ENCODE data around the gene PDZRN3.

The PDZRN3 gene

DNA sequence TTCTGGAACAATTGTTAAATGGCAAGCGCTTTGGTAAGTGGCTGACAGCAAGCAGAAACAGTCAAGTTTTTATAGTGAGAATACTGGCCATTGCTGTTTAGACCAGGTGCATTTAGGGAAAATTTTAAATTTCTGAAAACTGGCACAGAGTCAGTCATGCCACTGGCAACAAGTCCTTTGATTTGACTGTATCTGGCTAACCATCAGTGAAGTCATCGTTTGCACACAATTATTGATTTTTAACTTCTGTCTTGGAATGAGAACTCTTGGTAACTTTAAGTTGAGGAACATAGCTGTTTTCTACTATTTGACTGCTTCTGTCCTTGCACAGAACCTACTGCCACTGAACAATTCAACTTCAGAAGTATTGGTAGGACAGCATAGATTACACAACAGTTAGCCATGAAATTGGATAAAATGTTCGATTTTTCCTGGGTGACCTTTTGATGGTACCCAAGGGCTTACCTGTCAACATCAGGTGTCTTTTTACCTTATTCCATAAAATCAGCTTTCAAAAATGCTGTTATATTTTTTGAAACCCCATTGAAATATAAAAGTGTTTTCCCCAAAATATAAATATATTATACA is 225.0 kb downstream of the PDZRN3 start:
- no peak overlapping the region for H3K4me3 ChIP-seq (replicated peaks; ENCODE audit: low read depth, low read length)
- DNase-seq (ENCODE audit: extremely low read depth, low read depth), result no peak
- TF ChIP-seq, protein P1, sequence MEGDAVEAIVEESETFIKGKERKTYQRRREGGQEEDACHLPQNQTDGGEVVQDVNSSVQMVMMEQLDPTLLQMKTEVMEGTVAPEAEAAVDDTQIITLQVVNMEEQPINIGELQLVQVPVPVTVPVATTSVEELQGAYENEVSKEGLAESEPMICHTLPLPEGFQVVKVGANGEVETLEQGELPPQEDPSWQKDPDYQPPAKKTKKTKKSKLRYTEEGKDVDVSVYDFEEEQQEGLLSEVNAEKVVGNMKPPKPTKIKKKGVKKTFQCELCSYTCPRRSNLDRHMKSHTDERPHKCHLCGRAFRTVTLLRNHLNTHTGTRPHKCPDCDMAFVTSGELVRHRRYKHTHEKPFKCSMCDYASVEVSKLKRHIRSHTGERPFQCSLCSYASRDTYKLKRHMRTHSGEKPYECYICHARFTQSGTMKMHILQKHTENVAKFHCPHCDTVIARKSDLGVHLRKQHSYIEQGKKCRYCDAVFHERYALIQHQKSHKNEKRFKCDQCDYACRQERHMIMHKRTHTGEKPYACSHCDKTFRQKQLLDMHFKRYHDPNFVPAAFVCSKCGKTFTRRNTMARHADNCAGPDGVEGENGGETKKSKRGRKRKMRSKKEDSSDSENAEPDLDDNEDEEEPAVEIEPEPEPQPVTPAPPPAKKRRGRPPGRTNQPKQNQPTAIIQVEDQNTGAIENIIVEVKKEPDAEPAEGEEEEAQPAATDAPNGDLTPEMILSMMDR (IDR thresholded peaks at IDR 0.05; ENCODE audit: low read depth, low read length, missing control alignments), result no peak

DNA sequence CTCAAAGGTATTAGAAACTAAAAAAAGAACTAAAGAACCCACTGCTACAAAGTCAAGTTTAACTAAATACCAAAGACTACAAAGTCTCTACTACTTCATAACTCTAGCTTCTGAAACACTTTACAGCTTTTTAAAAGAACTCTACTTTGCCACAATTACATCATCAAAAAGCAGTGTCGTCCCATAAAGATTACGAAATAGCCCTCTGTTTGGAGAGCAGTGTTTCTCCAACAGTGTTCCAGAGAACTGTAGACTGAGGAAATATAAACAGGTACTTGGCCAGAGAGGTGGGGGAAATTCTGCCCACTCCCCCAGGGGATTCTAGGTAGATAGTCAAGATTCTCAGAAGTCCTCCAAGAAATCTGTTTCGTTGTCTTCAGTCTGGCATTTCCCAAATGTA is 225.6 kb downstream of the PDZRN3 start:
- no peak overlapping the region for H3K4me3 ChIP-seq (replicated peaks; ENCODE audit: low read depth, low read length)
- TF ChIP-seq, protein P1 (IDR thresholded peaks at IDR 0.05; ENCODE audit: low read depth, low read length, missing control alignments), result no peak
- DNase-seq (ENCODE audit: extremely low read depth, low read depth), result no peak

DNA sequence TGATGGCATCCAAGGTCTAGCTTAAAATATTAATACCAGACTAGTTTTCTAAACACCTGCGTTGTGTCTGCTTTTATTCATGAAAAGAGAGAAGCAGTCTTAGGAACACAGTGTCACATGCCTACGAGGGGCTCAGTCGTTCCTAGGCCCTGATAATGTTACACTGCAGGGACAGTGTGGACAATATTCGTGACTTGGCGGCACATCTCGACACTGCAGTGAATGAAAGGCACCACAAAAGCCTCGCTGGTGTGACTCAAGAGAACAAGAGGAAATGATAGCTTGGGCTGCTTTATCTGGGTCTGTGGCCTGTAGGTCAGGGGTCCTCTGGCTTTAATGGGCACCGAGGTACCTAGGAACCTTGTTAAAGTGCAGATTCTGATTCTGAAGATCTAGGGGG is 226.7 kb downstream of the PDZRN3 start:
- H3K4me3 ChIP-seq (replicated peaks; ENCODE audit: low read depth, low read length), result no peak overlapping the region
- TF ChIP-seq, protein P1 (IDR thresholded peaks at IDR 0.05; ENCODE audit: low read depth, low read length, missing control alignments), result no peak
- DNase-seq (ENCODE audit: extremely low read depth, low read depth), result no peak

DNA sequence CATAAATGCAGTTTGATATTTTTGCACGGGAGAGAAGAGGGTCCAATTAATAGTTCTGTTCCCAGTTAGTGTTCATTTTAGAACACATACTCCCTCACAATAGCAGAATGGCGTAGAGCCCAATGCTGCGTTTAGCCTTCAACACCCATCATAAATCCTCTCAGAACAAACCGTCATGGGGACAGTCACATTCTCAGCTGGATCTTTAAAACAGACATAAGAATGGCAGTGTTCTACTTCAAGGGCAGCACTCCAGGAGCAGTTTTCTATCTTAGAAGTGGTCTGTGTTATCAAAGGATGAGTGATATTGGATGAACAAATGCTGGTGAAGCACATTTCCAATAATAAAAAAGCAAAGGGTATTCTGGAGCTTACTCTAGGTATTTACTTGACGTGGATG is 230.5 kb downstream of the PDZRN3 start:
- no peak for DNase-seq (ENCODE audit: extremely low read depth, low read depth)
- TF ChIP-seq, protein P1 (IDR thresholded peaks at IDR 0.05; ENCODE audit: low read depth, low read length, missing control alignments), result no peak

DNA sequence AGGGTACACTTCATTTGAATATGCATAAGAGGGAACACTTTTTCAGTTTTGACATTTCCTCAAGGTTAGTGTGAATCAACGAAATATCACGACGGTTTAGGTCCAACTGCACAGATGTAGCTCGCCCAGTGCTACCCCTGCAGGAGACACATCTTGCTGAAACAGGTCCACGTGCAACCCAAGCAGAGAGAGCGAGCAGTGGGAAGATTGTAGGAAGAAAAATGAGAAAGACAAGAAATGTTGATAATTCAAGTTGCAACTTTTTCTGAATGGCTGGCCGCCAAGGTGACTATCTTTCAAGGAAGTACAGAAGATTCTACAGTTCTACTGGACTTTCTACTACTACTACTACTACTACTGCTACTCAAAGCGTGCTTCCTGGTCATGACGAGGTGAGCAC is 231.7 kb downstream of the PDZRN3 start:
- no peak for DNase-seq (ENCODE audit: extremely low read depth, low read depth)
- no peak overlapping the region for H3K4me3 ChIP-seq (replicated peaks; ENCODE audit: low read depth, low read length)
- TF ChIP-seq, protein P1 (IDR thresholded peaks at IDR 0.05; ENCODE audit: low read depth, low read length, missing control alignments), result no peak

More for the DNA sequence above, 230.5 kb downstream of the PDZRN3 start:
- no peak overlapping the region for H3K4me3 ChIP-seq (replicated peaks; ENCODE audit: low read depth, low read length)

DNA sequence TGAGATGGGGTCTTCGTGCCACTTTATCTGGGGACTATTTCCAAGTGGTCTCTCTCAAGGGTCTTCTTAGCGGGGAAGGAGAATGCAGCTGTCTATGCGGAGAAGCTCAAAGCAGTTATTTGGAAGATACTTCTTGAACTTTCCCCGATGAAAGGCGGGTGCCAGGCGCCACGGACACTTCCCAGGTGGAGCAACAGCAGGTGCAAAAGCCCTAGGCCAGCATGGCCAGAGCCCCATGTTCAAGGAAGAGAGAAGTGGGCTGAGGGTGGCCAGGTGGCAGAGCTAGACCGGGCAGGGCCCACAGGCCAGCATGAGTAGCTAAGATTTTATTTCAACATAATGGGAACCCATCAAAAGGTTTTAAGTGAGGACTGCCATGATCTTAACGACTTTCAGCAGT is 232.8 kb downstream of the PDZRN3 start:
- no peak for DNase-seq (ENCODE audit: extremely low read depth, low read depth)
- TF ChIP-seq, protein P1 (IDR thresholded peaks at IDR 0.05; ENCODE audit: low read depth, low read length, missing control alignments), result no peak
- H3K4me3 ChIP-seq (replicated peaks; ENCODE audit: low read depth, low read length), result no peak overlapping the region

DNA sequence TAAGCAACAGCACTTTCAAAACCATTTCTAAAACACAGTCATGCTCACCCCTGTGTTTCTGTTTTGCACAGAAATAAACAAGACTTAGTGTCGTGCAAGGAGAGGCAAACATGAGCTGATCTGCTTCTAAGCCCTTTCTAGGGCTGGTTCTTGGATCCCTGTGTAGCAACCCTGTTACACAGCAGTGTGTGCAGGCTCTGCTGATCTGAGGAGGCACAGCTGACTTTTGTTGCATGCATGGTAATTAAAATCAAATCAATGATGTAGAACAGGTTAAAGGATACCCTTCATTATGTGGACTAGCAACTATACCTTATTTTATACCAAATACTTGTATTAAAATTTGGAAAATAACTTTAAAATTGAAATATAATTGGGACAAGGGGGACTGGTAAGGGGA is 234.8 kb downstream of the PDZRN3 start:
- DNase-seq (ENCODE audit: extremely low read depth, low read depth), result no peak
- TF ChIP-seq, protein P1 (IDR thresholded peaks at IDR 0.05; ENCODE audit: low read depth, low read length, missing control alignments), result no peak
- H3K4me3 ChIP-seq (replicated peaks; ENCODE audit: low read depth, low read length), result no peak overlapping the region

Data from HFF-Myc (cell line).